GM21737 (cell line): ENCODE data around the gene AUTS2.
"Not testable (repeated sequence)": the region's sequence is repeated elsewhere in the genome, so short reads cannot be mapped to it uniquely, and the experiment has no call there.

ENCODE experiments used
- ATAC-seq: cut with Tn5 transposase; IDR thresholded peaks from one replicate; pipeline ENCODE4 v1.9.1; 2021; ENCODE audit warnings: mild to moderate bottlenecking, moderate library complexity; ENCODE audit not compliant: unreplicated experiment

AUTS2 gene

DNA sequence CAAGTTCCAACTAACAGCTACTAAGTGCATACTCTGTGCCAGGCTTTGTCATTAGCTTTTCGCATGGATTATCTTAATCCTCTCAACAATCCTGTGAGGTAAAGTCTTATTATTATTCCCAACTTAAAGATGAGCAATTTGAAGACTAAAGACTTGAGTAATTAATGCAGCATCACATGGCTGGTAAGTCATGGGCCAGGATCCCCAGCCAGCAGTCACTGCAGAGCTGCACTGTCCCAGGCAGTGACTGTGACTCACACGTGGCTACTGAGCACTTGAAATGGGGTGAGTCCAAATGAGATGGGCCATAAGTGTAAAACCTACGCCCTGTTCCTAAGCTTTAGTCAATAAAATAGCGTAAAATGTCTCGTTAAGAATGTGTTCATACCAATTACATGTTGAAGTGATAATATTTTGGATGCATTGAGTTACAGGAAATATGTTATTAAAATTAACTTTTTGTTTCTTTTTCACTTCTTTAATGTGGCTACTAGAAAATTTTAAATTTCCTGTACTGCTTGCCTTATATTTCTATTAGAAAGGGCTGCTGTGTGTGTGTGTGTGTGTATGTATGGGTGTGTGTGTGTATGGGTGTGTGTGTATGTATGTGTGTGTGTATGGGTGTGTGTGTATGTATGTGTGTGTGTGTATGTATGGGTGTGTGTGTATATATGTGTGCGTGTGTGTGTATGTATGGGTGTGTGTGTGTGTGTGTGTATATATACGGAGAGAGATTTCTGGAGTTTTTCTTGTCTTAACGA, 756.3 kb downstream of the AUTS2 start:
- no peak for ATAC-seq

DNA sequence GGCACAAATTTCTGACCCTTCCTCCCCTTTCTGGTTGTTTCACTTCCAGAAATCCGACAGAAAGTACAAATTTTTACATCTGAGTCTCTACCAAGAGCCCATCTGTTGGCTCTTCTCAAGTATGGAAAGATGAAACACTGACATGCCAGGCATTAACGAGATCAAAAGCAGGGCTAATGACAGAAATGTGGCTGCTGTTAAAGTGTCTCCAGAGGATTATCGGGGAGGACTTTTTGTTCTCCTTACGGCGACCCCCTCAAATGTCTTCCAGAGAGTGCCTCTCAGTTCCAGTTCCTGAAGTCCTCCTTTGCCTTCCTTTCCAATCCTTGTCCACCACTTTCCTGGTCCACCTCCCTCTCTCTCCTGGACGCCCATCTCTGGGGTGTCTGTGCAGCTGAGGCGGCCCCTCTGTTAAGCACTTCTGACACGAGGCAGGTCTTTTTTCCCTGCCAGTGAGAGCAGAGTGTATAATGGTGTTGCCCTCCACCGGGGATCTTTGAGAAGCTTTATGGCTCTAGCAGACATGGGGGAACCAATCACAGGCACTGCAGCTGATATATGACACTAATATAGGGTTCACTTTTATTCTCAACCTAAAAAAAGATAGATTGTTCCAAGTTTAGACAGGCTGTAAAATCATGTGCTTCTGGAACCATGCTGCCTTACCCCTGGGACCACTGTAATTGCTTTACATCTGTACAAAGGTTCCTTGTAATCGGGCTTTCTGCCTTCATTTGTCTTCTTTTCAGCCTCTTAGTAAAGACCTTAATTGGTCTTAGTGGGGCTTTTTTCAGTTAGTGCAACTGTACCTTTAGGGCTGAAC, 757.1 kb downstream of the AUTS2 start:
- ATAC-seq = no peak

DNA sequence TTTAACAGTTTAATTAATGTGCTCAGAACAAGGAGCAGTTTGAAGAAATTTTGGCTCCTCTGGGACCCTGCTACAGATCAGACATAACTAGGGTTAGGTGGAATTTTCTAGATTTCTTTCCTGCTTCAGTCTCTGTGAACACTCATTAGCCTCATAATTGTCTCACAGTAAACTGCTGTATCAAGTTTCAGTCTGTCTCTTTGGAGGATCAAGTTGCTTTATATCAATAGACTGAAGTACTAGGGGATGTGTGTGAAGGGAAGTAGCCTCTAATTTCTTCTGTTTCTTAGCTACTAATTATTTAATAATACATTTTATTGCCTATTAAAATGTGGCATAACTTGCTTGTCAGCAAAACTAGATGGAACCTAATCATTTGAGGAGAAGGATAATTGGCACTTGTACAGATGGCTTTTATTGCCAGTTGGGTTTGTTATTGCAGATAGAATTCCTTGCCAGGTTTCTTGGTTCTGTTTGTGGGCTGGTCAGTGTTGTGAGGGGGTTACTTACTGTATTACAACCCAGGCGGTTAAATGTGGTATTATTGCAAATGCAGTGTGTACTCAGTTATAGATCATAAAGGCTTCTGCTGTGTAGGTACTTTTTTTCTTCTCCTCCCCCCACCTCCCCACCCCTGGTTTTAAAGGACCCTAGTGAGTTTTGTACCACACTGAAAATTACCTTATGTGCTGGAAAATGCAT, 758.0 kb downstream of the AUTS2 start:
- no peak for ATAC-seq

DNA sequence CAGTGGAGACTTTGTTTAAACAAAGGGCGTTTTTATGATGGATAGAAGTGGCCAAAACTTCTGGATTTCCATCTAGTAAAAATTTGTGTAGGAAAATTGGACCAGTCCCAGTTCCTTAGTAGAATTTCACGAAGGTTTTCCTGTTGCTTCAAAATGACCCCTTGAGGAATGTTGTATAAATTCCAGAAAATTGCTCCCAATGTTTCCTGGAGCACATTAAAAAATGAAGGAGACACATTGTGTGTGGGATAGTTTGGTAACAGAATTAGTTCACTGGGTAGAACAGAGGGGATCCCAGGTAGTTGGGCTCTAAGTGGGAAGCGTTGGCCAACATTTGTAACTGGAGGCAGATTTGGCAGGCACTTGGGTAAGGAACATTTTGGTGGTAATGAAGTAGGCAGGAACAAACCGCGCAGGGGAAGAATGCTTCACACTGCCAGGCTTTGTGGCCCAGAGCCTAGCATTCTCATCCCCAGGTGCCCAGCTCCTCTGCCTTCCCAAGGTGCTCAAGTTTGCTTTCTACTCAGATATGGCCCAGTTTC, 758.6 kb downstream of the AUTS2 start:
- ATAC-seq = no peak

DNA sequence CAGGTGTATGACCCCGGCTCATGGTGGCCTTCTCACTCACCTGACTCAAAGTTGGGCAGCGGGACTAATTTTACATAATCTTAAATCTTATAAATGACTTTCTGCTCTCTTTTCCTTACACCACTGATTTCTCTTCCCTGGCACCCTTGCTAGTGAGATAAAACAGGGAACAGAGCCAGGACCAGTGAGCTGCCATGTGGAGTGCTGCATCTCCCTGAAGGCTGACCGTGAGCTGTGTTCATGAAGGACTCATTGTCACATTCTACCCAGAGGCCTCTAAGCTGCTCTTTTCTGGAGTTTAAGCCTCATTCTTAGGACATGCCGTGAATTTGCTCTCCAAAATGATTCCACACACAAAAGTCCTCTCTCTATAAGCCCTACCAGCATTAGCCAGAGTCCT, 762.3 kb downstream of the AUTS2 start:
- ATAC-seq = no peak

DNA sequence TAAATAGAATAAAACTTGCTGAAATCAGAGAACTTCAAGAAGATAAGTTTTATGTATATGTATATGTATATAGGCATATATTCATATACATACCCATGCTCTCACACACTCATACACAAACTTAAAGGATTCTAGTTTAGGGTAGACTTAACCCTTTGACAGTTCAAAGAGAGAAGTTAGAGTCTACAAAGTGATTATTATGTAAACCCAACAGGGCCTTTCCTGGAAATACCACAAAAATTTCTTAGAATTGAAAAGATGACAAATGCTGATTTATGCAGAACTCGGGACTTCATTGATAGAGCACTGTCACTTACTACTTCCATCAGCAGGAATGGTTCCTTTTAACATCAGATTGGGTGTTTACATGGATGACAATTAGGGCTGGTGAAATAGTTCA, 763.5 kb downstream of the AUTS2 start:
- ATAC-seq = no peak

DNA sequence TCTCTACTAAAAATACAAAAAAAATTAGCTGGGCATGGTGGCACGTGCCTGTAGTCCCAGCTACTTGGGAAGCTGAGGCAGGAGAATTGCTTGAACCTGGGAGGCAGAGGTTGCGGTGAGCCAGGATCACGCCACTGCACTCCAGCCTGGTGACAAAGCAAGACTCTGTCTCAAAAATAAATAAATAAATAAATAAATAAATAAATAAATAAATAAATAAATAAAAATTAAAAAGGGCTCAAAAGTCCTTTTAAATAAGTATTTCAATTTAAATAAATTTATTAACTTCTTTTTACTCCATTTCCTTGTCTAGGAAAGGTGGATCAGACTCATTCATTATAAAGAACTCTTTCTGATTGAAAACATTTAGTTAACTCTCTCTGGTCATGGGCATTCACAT, 766.1 kb downstream of the AUTS2 start:
- not testable (repeated sequence) for ATAC-seq

DNA sequence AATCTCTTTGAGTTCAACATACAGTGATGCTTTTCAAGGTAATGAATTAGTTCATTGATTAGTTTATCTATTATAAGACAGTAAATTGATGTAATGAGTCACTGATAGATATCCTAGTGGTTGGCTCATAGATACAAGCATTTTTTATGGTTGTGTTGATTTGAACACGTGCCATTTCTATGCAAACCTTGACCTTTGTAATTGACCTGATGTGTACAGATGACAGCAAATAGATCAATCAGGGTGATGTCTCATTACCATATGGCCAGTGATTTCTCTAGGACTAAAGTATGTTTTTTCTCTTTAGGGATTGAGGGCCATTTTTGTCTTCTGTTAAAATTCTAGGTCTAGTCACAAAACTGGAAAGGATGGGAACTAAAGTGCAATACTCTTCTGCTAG, 773.4 kb downstream of the AUTS2 start:
- no peak for ATAC-seq

DNA sequence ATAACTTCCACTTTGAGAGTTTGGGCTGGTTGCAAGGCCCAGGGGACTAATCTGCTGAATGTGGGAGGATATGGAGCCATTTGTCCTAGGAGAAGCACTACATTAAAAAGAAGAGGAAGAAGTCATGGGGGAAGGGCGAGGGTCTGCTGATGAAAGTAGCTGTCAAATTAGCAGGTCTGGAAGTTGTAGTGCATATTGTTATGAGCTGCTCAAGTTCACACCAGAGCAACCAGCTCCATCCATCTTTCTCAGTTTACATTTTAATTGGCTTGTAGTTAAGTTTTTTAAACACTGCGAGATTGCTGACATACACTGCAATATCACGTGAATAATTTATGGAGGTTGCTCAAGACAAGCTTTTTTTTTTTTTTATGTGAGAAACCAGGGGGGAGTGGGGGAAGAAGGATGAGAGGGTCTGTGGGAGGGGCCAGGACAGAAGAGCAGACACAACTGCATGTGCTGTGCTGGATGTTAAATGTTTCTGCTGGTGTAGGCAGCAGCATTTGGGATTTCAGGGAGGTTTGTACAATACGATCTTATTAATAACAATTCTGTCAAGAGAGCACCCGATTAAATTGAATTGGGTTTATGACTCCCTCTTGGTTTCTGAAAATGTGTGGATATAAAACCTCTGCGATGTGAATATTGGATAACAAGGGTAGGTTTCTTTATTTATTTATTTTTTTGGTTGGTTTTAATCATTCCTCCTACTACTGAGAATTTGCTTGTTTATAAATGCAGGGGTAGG, 774.7 kb downstream of the AUTS2 start:
- ATAC-seq = no peak

DNA sequence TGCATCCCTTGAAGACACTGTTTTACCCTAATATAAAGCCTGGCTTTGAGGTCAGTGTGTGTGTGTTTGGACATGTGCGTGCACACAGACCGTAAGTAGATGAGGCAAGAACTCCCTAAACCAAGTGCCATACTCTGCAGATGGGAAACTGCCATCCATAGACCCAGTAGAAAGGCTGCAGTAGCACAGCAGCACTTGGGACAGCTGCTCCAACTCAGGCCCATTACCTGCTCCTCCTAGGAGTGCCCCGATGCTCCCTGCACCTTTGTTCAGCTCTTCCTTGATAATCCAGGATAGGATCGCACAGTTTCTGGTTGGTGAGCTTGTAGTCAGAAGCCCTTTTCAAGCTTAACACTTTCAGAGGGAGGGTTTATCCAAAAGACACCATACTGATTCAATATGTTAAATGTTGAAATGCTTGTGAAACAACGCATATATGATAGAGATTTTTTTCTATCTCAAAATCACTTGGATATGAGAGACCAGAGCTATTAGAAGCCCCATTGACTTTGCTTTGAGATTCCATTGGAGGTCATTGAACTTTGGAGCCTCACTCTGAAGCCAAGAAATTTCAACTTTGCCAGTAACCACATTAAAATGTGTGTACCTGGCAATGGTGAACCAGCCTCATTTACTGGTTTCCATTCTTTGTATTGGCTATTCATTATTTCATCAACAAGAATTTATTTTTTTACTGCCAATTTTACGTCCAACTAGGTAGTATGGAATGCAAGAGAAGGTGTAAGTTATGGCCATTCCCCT, 776.7 kb downstream of the AUTS2 start:
- no peak for ATAC-seq

DNA sequence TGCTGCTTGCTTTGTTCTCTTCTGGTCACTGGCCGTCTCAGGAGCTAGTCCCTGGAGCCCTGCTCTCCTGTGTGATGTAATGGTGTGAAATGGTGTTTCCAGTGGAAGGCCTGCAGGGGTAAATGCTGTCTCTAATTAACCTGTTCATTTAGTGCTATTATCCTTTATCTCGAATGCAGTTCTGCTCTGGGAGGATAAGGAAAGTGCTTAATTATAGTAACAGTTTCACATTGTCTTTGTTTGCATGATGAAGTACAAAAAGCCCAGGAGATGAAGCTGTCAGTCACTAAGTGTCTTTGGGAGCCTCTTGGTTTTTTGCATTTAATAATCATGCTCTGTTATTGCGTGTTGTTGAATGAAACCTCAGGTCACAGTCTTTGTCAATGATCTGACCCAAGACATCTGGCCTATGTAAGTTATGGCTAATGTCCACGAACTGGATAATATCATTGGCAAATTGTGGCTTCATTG, 778.3 kb downstream of the AUTS2 start:
- no peak for ATAC-seq

DNA sequence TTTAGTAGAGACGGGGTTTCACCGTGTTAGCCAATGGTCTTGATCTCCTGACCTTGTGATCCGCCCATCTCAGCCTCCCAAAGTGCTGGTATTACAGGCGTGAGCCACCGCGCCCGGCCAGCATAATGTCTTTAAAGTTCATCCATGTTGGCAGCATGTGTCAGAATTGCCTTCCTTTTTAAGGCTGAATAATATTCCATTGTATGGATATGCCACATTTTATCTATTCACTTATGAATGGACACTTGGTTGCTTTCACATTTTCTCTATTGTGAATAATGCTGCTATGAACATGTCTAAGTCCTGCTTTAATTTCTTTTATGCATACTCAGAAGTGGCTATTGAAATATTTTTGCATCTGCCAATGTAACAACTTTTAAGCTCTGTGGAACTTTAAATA, 779.7 kb downstream of the AUTS2 start:
- ATAC-seq = no peak

DNA sequence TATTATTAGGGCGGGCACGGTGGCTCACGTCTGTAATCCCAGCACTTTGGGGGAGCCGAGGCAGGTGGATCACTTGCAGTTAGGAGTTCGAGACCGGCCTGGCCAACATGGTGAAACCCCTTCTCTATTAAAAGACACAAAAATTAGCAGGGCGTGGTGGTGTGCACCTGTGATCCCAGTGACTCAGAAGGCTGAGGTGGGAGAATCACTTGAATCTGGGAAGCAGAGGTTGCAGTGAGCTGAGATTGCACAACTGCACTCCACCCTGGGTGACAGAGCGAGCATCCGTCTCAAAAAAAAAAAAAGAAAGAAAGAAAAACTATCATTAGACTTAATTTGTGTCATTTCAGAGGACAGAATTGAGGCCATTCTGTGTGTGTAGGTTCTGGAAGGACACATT, 780.9 kb downstream of the AUTS2 start:
- no peak for ATAC-seq

DNA sequence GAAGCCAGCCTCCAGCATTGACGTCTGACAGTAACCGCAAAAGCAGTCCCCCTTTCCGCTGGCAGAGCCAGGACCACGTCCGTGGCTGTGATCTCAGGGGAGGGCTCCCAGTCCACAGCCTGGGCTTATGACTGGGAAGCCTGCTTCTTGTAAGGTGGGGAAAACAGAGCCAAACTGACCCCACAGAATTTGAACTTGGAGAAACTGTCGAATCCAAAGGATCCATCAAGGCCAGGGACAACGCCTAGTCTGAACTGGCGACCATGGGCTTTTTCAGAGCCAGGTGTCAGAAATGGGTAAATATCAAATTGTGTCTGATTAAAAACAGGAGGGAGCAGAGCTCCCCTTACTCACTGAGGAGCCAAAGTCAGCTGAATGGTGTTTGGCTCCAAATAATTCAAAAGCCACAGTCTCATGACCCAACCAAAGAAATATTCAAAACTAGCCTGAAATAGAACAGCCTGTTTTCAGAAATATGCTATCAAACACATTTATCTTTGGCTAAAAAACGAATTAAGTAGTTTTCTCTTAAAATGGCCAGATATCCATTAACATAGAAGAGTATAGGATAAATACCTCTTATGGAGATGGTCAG, 782.2 kb downstream of the AUTS2 start:
- no peak for ATAC-seq

DNA sequence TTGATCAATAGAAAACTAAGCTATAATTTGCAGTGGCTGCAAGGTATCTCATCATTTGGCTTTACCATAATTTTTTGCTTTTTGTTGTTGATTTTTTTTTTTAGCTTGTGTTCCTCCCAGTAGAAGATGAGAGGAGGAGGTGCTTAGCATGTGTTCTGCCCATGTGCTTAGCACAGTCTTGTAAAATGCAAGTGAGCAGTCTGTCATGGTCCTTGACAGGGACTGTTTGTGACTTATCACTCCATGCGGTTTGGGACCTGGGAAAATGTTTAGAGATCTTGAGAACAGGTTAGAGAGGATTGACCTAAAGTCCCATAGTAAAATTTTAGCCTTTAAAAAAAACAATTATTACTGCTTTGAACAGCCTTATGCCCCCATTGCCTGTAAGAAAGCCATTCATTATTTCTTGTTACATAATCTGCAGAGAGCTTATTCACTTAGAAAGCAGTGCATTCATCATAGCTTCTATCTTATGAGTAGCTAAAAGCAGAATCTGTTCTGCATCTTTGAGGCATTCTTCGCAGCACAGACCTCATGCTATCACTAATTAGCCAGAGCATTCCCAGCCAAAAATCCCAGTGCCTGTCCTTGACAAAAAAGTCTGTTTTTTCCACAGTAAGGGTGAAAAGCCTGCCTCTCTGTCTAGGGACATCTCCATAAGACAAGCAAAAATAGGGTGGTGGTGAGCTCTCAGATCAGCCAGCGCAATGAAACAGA, 784.9 kb downstream of the AUTS2 start:
- ATAC-seq = no peak

DNA sequence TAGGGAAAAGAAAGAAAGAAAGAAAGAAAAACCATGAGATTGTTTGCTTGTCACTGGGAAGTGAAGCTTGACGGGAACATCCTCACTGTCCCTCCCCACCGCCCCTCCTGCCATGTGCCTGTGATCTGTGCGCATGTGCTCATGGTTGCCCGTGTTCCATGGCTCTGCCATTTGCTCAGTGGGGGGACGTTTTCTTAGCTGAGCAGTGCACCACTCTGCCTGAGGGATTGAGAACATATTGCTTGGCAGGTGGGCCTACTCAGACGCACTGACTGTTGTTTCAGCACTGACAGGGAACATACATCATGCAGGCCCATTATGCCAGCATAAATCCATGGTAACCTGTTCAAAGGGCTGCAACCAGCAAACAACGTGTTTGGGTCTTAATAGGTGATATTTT, 785.7 kb downstream of the AUTS2 start:
- ATAC-seq = no peak

DNA sequence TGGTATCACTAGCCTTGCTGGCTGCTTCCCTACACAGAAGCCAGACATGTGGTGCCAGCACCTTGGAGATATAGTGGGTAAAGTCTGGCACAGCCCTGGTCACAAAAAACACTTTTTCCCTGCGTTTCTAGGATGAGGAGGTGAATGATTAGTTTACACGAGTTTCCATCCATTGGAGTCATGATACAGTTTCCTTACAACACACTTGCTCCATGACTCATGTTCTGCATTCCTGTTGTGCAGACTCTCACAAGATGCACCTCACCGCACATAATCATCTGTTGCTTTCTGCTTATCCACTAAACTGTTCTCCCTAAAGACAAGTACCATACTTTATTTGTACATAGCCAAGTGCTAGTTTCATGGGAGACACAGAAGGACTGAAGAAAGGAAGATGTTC, 786.6 kb downstream of the AUTS2 start:
- no peak for ATAC-seq

DNA sequence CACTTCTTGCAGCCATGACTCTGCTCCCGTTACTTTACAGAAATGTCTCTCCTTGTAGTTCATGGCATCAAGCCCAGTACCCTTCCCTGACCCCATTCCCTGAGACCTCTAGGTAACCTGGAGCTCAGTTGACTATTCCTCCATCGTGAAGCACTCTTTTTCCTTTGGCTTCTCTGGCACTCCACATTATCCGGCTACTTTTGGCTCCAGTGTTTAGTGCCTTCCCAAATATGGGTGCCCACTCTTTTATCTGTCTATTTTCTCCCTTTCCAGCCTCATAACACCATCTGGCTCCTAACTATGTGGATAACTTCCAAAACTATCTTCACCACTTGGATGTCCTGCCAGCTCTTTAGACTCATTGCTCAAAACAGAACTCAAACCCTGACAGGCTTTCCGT, 788.9 kb downstream of the AUTS2 start:
- no peak for ATAC-seq
